Activated naive CD4-positive, alpha-beta T cell treated with Interleukin-2 at 50 U/mL for 16 hours (primary cell): Measurements from ENCODE around the gene TOR1AIP1.
"Not testable (repeated sequence)": the region's sequence is repeated elsewhere in the genome, so short reads cannot be mapped to it uniquely, and the experiment has no call there.

ENCODE experiments used
- DNase-seq: peaks from one replicate; pipeline ENCODE4 v3.0.0-alpha.2; 2020

TOR1AIP1 gene, protein sequence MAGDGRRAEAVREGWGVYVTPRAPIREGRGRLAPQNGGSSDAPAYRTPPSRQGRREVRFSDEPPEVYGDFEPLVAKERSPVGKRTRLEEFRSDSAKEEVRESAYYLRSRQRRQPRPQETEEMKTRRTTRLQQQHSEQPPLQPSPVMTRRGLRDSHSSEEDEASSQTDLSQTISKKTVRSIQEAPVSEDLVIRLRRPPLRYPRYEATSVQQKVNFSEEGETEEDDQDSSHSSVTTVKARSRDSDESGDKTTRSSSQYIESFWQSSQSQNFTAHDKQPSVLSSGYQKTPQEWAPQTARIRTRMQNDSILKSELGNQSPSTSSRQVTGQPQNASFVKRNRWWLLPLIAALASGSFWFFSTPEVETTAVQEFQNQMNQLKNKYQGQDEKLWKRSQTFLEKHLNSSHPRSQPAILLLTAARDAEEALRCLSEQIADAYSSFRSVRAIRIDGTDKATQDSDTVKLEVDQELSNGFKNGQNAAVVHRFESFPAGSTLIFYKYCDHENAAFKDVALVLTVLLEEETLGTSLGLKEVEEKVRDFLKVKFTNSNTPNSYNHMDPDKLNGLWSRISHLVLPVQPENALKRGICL

DNA sequence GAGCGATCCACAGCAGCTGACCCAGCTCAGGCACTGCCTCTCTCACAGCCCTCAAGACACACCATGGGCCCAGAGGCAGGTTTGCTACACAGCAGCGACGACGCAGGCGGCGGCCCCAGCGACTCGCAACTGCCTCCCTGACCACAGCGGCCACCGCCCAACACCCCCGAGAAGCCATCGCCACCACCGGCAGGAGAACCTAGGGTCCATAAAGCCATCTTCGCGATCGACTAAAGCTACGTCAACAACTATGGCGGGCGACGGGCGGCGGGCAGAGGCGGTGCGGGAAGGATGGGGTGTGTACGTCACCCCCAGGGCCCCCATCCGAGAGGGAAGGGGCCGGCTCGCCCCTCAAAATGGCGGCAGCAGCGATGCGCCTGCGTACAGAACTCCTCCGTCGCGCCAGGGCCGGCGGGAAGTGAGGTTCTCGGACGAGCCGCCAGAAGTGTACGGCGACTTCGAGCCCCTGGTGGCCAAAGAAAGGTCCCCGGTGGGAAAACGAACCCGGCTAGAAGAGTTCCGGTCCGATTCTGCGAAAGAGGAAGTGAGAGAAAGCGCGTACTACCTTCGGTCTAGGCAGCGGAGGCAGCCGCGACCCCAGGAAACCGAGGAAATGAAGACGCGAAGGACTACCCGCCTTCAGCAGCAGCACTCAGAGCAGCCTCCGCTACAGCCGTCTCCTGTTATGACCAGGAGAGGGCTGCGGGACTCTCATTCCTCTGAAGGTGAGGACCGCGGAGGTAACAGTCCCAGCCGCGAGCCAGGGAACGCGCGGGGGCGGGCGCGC lies at the start of gene TOR1AIP1:
TSS of gene TOR1AIP1 (plus strand) at position 33 of the 787 bp plus-strand sequence. CDS start at position 251, 218 bp downstream.
- DNase-seq = peak; percentile 98

DNA sequence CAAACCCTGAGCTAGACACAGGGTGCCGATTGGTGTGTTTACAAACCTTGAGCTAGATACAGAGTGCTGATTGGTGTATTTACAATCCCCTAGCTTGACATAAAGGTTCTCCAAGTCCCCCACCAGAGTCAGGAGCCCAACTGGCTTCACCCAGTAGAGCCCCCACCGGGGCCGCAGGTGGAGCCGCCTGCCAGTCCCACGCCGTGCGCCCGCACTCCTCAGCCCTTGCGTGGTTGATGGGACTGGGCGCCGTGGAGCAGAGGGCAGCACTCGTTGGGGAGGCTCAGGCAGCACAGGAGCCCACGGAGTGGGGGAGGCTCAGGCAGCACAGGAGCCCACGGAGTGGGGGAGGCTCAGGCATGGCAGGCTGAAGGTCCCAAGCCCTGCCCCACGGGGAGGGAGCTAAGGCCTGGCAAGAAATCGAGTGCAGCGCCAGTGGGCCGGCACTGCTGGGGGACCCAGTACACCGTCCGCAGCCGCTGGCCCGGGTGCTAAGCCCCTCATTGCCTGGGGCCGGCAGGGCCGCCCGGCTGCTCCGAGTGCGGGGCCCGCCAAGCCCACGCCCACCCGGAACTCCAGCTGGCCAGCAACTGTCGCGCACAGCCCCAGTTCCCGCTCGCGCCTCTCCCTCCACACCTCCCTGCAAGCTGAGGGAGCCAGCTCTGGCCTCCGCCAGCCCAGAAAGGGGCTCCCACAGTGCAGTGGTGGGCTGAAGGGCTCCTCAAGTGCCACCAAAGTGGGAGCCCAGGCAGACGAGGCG lies 45.2 kb upstream of the TOR1AIP1 start:
- not testable (repeated sequence) for DNase-seq

DNA sequence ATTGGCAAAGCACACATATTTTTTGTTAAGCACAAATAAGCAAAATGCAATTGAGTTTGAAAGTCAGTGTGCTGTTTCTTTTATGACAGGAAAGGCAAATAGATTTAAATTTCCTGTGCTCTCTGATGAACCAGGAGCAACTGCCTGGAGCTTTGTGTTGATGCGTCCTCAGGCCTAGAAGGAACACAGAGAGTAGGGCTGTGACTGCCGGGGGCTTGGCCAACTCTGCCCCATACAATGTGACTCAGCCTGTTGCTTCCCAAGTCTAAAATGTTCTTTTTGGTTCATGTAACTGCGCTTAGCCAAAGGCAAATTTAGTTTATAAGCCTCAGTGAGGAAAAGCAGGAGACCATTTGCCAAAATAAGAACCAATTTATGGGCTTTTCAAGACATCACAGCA lies 42.0 kb upstream of the TOR1AIP1 start:
- DNase-seq = no peak

DNA sequence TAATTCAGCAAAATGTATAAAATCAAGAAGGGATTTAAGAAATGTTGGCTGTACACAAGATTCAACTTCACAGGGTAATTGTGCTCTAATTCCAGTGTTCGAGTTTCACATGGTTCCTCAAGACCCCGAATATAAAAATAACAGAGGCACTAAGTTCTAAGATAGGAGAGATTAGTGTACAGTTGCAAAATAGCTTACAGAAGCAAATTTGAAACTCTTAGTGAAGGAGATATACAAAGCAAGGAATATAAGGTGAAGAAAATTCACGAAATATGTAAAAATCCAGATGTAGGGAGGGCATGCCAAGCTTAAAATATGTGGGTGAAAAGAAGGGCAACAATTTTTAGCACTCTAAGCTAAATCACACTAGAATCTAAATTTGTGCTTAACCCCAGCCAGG lies 33.9 kb upstream of the TOR1AIP1 start:
- DNase-seq = no peak

DNA sequence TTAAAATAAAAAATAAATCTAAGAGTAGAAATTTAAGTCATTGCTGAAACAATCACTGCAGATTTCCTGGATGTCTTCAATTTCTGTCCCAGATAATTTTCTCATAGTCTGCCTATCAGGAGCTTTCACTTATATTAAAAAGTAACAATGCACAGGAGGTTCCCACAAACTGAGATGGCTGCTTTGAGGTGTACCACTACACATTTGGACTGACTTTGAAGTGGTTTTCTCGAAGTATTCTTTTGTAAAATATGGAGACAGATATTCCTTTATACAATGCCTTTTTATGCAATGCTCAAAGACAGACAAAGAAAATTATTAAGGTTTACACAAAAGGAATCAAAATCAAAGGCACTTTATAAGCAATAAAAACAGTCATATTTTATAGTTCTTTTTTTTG lies 29.0 kb upstream of the TOR1AIP1 start:
- DNase-seq = no peak

DNA sequence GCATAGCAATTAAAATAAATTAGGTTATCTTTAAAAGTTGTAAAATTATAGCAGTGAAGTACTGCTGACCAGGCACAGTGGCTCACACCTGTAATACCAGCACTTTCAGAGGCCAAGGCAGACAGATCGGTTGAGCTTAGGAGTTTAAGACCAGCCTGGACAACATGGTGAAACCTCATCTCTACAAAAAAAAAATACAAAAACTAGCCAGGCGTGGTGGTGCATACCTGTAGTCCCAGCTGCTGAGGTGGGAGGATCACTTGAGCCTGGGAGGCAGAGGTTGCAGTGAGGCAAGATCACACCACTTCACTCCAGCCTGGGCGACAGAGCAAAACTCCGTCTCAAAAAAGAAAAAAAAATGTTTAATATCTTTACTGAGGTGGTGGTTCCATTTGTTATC lies 26.3 kb upstream of the TOR1AIP1 start:
- DNase-seq = not testable (repeated sequence)

DNA sequence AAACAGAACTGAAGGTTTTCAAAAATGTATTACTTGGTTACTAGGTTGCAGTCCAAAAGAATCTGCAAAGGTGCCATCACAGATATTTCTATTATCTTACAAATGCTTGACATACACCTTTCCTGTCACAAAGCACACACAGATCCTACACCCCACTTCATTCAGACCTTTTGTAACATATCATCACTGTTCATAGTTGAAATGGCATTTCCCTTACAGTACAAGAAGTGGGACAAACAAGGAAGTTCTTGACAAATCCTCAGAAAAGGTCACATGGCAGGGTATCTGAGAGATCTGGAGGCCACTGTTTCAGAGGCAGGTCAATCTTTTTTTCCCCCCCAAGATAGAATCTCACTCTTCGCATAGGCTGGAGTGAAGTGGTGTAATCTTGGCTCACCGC lies 25.8 kb upstream of the TOR1AIP1 start:
- DNase-seq = no peak

DNA sequence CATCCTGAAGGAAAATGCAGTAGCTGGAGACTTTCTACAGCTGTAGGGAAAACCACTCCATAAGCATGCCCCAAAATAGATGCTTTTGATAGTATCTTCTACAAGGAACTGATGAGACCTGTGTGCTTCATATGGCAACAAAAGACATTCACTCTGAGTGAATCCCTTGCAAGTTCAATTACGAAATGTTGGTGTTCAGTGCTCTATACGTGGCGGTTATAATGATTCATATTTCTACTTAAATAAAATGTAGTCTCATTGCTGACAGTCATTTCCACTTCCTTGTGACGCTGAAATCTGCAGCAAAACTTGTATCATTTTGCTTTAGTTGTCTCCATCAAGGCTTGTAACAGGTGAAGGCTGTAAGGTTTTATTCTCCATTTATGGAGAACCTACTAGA lies 25.1 kb upstream of the TOR1AIP1 start:
- no peak for DNase-seq

DNA sequence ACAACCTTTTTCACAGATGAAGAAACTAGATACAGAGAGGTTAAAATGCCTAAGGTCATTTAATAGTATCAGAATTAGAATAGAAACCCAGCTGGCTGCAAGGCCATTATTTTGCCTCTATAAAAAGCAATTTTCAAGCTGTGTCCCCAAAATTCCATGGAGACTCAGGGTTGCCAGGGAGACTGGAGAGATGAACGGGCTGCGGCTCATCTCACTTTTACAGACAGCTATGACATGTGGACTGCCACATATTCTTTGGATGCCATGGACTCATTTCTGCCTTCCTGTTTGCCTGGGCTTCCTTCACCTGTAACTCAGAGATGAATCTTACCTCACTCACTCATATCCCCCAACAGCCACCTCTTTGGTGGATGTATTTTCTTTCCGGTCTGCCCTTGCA lies 21.4 kb upstream of the TOR1AIP1 start:
- no peak for DNase-seq

DNA sequence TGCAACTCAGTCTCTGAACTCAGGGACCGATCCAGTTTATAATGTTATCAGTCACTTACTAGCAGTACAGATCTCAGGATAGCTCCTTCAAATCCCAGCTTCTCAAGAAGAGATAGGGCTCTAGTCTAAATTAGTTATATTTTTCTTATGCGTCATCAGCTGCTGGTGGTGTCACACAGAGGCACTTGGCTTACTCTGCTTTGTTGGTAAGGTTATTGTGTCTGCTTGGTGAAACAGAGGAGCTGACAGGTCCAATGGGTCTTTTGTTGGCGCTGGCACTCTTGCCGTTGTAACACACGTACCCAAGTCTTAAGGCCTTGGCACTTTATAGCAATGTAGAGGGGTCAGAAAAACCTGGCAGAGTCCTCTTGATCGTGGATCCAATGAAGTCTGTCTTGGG lies 16.7 kb upstream of the TOR1AIP1 start:
- no peak for DNase-seq

DNA sequence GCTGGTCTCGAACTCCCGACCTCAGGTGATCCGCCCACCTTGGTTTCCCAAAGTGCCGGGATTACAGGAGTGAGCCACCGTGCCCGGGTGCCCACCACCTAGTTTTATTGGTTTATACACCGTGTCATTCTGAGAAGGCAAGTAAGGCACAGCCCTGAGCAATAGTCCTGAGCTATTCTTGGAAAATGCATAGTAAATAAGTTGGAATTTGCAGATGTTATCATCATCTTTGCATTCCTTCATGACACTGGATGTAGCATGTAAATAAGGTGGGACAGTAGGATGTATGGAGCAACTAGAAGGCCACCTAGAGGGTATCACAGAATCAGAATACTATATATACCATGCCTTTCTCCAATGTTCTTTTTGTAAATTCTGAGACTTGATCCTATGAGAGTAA lies 15.5 kb upstream of the TOR1AIP1 start:
- no peak for DNase-seq

DNA sequence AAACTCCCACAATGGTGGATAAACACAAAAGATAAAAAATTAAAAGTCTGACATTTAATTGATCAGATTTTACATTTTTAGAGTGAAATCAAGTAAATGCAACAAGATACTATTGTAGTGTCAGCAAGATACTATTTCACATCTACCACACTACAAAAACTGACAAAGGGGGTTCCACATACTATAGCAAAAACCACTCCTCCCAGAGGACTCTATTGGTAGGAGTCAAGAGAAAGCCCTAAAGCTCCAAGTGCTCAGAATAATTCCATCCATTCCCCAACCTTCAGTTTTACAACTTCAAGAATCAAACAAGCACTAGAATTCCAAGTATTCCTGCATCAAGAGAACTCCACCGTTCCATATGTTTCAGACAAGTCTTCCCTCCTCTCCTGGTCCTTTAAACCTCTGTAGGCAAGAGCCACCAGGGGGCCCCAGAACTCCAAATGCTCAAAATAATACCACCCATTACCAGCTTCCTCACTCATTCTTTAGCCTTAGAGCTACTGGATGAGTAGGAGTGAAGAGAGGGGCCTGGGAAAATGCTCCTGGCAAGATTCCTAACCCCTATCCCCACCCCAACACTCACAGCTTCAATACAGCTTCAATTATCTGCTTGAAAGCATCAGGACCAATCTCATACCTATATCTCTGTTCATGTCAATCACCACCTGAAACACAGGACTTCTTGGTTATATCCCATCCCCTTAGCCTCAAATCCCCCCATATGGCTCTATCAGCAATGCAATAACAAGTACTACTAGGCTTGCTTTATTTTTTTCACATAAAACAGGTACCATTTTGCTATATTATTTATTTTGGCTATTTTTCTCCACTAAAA lies 14.4 kb upstream of the TOR1AIP1 start:
- peak; percentile 49 for DNase-seq

DNA sequence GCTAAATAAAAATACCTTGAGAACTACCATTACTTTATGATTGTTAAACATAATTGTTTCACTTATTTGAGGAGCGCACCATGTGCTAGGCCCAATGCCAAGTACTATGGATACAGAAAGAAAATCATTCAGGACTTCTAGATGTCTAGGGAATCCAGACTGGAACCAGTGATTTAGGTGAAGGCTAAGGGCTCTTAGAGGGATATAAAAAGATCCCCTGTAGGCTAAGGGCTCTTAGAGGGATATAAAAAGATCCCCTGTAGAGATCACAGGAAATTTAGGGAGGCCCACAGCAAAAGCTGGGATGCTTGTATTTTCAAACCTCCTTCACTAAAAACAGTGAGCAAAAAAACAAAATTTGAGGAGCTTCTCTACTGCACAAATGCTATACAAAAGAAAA lies 11.2 kb upstream of the TOR1AIP1 start:
- no peak for DNase-seq

DNA sequence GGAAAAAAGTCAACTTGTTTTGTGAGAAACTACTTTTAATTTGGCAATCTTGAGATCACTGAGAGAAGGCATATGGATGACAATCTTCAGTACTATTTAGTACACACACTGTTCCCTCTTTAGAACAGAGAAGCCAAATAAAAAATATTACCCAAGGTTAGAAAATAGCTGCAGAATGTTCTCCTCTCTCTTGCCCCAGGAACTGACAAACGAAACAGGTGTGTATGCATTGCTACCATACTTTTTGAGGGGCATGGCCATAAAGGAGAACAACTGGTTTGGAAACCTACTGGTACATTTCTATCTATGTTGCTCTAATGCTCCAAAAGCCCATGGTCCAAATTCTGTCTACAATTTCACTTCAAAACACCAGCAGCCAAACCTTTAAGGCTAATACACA lies 10.1 kb upstream of the TOR1AIP1 start:
- DNase-seq = no peak

DNA sequence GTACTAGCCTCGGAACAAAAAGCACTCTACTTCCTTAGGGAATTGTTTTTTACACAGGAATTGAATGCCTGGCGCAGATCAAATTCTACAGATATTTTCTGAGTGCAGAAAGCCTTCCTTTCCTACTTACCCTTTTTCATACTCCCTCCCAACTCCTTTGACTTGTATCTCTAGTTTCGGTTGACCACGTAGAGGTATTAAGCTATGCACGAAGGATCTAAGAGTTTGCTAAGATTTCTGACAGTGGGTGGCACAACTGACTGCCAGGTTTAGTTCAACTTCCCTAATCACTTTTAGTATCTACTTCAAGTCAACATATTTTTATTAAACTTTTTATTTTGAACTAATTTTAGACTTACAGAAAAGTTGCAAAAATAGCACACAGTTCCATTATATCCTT lies 9.5 kb upstream of the TOR1AIP1 start:
- DNase-seq = no peak

DNA sequence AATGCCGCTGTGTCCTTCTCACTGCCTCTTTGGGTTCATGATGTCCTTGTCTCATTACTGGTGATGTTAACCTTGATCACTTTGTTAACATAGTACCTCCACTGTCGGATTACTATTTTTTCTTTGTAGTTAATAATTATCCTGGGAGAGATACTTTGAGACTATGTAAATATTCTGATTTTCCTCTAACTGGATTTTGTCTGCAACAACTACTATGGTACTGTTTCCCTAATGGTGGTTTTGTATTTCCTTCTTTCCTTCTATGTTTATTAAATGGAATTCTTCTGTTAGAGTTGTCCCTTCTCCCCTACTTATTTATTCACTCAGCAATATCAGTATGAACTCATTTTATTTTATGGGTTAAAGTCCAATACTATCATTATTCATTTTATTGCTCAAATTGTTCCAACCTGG lies 8.6 kb upstream of the TOR1AIP1 start:
- DNase-seq = no peak

DNA sequence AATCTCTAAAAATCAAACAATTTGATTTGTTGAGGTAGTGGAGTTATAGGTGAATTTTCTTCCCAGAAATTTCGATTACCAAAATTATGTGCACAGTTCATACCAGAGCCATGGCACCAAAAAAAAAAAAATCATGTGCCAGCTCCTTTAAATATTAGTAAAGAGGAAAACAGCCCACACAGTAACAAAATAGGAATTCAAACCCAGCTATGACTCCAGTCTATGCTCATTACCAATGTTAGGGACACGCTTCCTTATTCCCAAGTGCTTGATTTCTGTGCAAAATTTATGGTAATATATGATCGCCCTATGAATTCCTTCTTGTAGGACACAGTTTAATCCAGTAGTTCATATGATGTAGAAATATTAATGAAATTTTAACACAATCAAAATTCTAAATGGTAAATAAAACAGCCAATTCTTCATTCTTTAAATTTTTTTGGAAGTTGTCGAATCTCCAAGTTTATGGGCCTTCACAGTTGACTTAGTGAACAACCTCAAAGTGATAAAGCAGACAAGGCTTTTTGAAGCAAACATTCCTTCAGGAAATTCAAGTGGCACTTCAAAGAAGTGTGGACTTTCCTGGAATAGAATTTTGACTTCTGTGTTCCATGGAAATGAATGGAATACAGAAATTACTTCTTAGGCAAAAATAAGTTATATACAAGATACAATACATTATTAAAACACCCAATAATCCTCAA lies 6.3 kb upstream of the TOR1AIP1 start:
- no peak for DNase-seq

DNA sequence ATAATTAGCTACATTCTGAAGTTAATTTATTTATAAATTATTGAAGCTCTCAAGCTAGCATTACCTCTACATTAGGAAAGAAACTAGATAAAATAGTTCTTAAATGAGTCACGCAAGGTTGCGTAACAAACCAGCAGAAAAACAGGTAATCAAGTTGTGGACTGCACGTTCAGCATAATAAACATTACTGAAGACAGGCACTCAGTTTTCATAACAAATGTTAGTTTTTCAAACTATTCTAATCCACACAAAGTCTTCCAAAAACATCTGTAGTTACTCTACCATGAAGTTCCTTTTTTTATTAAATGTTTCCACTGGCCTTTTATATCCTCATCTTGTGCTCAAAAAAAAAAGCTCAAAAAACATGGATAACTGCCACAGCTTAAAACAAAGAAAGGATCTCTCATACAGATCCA lies 5.8 kb upstream of the TOR1AIP1 start:
- DNase-seq = no peak

DNA sequence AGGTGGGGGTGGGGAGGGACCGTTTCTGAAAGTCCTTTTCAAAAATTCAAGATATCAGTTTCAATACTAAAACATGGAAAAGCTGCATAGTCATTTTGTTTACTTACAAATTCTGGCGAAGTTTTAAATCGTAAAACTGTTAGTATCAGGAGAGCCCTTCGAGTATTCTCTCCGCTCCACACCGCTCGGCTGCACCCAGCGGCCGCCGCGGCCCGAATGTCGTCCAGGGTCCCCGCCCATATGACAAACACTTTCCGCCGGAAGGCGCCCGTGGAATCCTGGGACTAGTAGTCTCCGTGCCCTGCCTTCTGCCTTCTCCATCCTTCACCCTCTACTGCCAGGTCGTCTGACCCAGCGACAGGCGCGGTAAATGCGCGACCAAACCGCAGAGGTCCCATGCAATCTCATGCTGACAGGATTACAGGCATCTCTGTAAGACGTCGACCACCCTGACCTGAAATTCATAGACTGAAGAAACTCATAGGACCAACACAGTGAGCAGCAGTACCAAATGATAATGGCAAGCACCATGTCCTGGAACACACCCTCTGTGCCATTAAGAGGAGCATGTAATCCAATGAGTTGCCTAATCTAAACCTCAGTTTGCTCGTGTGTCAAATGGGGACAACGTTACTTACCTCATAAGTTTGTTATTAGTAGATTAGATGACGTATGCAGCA lies 4.4 kb upstream of the TOR1AIP1 start, which contains the start of gene TOR1AIP2:
TSS of gene TOR1AIP2 (minus strand) at position 218 of the 680 bp plus-strand sequence. CDS start 25,138 bp downstream, outside the sequence.
- peak; percentile 91 for DNase-seq

DNA sequence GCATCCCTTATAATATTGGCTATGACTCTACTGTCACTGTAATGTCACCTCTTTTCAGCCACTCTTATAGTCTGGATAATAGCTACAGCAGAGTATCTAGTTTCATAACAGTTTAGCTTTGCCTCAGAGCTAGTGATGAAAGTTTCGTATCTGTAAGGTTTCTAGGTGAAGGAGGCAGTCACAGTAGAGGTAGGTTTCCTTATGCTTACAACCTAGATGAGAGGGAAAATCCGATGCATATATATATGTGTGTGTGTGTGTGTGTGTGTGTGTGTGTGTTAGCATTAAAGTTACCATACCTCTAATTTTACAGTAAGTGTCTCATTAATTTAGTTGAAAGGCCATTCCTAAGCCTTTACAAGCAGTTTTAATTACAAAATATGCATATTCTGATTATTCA lies 2.3 kb upstream of the TOR1AIP1 start:
- DNase-seq = no peak
